ENCODE measurements around the gene CP.
"Not testable (repeated sequence)": the region's sequence is repeated elsewhere in the genome, so short reads cannot be mapped to it uniquely, and the experiment has no call there.

The CP gene

DNA sequence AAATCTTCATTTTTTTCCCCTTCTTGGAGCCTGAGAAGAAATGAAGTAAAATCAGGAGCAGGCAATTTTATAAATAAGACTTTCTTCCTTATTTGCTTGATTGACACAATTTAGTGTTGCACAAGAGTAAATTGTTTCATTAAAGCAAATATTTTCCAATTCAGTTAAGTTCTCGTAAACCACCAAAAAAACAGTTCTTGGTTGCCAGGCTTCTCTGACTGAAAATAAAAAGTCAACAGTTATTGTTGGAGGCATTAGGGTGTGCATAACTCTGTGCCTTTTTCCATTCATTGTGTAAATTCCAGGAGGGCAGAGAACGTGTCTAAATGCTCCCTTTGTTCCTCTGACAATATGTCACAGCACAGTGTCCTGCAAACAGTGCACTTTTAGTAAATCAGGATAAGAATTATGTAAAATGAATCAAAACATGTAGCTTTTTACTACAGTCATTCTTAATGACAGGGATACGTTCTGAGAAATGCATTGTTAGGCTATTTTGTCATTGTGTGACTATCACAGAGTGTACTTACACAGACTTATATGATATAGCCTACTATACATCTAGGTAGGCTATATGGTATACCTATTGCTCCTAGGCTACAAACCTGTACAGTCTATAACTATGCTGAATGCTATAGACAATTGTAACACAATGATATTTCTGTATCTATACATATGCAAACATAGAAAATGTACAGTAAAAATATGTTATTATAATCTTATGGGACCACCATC is at the start of gene CP:
Gene CP, minus strand, starts transcription at position 47 of the 735 bp plus-strand sequence. Its CDS starts 37 bp downstream, at position 10.
- DNase-seq (ENCODE audit: low spot score): no peak

DNA sequence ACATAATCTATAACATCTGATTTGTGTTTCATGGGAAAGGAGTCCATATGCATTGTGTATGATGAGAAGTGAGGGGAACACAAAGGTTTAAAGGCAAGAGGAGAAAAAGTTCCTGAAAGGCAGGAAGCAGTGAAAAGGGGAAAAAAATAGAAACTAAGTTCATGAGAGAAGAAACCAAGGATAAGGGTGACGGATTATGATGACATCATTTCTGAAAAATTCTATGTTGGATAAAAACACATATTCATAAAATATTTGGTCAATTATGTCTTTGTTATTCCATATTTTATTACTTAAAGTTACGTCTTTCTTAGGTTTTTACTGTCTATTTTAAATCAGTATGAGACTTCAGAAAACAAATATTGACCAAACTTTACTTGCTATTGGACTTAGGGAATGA is 48.6 kb upstream of the CP start:
- no peak for DNase-seq (ENCODE audit: low spot score)

DNA sequence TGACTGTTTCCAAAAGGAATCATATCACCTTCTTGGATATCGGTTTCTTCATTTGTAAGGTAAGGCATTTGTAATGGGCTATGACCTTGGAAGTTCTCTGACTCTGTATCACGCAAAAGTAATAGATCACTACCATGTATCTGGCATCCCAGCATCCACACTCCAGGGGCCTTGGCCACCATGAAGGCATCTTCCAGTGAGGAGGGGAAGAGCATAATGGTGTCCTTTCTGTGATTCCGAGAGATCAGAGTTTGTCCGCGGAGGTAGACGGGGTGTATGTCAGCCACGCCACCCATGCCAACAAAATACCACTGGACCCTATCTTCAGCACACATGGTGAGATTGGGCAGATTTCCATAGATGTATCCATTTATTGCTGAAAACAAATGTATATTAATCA is 48.1 kb upstream of the CP start:
- DNase-seq (ENCODE audit: low spot score): no peak

DNA sequence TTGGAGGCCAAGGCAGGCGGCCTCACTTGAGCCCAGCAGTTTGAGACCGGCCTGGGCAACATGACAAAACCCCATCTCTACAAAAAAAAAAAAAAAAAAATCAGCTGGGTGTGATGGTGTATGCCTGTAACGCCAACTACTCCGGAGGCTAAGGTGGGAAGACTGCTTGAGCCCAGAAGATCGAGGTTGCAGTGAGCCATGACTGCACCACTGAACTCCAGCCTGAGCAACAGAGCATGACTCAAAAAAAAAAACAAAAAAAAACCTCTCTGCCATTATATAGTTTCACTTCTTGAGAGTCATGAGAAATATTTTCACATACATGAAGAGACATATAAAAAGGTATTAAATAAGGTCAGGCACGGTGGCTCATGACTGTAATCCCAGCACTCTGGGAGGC is 45.9 kb upstream of the CP start:
- DNase-seq (ENCODE audit: low spot score): no peak

DNA sequence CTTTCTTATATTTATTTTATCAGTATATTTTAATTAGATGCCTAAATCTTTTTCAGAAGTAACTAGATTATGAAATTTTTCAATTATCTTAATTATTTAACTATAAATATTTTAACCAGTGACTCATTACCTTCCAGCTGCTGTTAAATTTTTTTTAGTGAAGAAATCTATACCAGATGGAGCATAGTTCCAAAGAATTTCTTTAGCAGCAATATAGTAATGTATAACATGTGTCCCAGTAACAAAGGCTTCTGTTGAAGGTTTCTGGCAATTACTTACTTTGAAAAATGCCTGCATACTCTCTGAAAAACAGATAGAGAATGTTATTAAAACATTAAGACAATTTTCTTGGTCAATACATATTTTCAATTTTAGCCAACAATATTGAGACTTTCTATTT is 45.1 kb upstream of the CP start:
- no peak for DNase-seq (ENCODE audit: low spot score)

DNA sequence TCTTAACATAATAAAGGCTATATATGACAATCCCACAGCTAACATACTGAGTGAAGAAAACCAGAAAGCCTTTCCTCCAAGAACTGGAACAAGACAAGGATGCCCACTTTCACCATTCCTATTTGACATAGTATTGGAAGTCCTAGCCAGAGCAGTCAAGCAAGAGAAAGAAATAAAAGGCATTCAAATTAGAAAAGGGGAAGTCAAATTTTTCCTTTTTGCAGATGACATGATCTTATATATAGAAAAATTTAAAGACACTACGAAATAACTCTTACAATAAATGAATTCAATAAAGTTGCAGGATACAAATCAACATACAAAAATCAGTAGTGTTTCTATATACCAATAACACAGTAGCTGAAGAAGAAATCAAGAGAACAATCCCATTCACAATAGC is 42.2 kb upstream of the CP start:
- no peak for DNase-seq (ENCODE audit: low spot score)

DNA sequence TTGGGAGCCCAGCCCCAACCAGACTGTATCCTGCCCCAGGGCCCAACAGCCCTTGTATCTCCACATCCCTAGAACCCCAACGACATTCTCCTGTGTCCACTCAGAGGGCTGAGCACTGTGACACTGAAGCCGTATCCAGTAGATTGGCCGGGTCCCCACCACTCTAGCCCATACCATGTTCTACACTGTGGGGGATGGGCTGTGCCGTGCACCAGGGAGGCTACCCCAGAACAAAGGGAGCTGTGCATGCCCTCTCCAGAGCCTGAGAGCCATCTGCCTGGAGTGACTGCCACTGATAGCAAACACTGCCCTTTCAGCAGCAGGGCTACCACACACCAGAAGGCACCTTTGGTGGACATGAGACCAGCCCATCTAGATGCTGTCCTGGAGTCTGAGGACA is 37.1 kb upstream of the CP start:
- no peak for DNase-seq (ENCODE audit: low spot score)

DNA sequence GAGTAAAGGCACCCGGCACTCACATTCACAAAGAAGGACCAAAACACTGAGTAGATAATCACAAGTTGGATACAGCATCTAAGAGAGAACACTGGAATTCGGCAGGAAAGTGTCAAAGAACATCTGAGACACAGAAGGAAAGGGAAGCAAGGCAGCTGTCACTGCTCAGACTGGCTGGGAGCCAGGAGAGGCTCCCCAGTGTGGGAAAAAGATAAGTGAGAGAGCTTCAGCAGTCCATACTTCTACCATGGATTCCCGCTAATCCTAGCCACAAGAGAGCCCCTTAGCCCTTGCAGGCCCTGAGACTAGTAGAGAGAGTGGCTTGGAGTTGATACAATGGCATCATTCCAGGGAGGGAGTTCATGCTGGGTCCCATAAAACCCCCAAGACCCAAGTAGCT is 36.7 kb upstream of the CP start:
- DNase-seq (ENCODE audit: low spot score): no peak

DNA sequence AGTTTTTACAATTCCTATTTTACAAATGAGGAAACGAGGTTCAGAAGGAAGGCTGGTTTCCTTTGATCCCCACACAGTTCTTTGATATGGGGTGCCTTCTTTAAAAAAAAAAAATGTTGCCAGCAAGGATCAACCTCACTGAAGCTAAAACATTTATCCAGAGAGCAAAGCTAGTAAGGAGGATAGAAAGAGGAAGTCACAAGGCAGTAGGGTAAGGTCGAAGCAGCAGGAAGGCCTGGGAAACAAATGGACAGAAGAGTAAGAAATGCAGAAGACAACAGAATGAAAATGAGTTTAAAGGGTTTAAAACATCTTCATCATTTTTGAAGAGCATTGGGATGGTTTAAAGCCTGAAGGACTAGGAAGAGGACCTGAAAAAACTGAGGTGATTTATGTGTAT is 30.6 kb upstream of the CP start:
- DNase-seq (ENCODE audit: low spot score): no peak

DNA sequence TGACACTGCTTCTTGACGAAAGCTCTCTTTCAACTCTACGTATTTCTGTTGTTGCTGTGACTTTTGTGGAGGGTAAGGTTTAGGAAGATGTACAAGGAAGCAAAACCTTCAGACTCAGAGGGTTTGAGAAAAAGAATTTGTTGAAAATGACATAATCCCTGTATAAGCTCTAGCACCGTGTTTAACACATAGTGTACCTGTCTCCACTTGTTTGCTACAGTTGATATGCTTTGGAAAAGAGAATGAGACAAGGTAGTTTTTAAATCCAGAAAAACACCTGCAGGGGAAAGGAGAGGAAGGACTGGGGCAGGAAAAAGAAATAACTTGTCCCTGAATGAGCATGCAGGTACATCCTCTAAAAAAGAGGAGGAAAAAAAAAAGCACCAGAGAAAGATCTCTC is 29.6 kb upstream of the CP start:
- DNase-seq (ENCODE audit: low spot score): no peak

DNA sequence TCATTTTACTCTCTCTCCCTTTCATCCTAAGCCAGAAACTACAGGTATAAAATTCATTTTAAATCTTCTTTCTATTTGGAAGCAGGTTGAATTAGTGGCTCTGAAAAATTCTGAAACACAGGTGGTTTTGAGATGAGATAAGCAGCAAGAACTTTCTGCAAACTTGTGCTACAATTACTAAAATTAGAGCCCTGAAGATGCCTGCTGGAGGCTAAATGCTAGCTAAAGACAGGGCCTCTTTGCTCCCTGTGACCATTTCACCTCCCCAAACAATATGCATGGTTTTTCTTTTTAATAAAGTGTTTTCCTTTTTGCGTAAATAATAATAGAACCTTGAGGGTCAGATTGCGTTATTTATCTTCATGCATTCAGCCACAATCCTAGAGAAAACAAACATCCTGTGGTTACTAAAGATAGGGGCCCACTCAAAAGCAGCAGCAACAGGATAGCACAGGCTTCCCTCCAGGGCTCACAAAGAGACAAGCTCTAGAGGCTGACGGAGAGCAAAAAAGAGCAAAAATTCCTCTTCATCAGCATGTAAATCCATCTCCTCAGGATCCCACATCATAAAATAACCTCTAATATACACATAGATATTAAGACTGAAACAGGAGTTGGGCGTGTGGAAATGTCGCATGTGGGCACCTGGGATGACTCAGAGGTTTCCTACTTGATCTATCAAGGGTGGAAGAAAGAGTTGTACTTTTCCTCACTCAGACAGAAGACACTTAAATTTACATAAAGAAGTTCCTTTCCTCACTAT is 26.5 kb upstream of the CP start:
- no peak for DNase-seq (ENCODE audit: low spot score)

DNA sequence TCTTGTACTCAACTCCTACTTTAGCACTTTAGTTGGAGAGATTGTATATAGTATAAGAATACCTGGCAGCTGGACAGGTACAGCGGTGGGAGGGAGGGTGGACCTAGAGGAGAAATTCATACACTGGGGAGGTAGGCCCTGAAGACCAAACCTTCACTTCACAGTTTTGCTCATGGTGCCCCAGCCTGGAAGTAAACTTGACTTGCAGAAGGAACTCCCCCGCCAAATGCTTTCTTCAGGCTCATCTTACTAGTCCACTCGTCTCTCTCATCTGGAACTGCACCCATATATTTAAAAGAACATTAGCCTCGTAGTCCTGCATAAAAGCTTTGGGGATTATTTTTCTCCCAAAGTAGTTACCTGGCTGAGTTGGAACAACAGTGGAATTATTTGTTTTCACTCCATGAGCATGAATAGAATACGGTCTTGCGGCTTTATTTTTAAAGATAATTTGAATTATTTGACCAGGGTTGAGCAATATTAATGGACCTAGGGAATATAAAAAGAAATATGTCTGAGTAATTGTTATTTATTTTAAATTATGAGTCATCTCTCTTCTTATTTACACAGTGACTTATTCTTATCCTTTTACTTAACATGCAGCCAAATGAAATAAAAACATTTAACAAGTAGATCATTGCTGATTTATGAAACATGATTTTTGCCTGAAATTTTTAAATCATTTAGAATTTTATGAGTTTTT is 25.5 kb upstream of the CP start:
- no peak for DNase-seq (ENCODE audit: low spot score)

DNA sequence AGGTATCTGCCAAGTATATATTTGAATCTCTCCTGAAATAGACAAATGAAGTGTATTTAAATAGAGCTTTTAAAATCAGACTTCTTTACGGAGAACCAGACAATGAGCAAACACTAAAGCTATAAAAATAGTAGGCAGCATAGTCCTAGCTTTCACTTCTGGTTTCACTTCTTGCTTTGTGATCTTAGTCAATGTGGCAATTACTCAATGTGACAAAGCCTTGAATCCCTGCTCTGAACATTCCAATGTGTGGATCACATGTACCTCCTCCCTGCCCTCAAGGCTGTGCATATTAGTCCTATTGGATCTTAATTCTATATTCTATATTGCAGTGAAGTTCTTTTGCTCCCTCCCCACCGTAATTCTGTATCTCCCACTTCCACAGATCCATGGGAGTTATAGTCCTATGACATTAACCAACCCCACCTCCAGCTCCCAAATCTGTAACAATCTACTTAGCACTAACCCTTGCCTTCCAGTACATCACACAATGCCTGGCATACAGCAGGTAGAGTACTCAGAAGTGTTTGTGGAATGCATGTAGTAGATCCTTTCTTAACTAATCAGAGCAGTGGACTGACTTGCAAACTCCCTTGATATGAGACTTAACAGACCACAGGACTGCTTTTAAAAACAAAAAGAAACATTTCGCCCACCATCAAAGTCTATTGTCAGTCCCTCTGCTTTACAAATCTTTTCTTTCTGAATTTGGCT is 24.3 kb upstream of the CP start:
- DNase-seq (ENCODE audit: low spot score): peak; percentile 54

DNA sequence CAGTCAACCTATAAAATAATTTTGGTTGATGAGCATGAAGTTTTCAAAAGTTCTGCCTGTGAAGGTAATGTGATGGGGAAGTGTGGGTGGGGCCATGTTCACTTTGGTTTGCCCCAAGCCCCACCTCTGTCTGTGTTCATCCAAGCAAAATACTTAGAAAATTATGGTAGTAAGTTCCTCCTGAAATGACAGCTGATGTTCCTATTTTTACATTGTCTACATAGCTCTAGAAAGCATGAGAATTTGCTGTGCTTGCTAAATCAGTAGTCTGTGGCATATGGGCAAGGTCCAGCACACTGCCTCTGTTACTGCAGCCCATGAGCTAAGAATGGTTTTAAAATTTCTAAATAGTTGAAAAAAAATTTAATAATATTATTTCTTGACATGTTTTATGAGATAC is 21.9 kb upstream of the CP start:
- DNase-seq (ENCODE audit: low spot score): peak; percentile 69

DNA sequence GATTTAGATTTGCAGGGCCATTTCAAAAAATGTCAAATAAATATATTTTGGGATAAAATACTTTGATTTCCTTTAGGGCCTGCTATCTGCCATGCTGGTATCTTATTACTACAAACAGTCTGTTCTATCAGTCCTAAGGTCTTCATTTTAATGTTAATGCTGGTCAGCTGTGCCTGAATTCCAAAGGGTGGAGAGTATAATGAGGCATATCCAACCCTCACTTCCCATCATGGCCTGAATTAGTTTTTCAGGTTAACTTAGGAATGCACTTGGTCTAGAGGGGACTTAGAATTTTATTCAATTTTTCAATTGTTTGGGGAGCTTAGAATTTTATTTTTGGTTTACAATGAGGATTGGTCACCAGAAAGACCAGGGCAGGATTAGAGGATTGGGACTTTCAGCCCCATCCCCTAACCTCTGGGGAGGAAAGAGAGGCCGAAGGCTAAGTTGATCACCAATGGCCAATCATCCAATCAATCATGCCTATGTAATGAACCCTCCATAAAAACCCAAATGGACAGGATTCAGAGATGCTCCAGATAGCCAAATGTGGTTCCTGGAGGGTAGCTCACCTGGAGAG is 17.8 kb upstream of the CP start:
- DNase-seq (ENCODE audit: low spot score): no peak

DNA sequence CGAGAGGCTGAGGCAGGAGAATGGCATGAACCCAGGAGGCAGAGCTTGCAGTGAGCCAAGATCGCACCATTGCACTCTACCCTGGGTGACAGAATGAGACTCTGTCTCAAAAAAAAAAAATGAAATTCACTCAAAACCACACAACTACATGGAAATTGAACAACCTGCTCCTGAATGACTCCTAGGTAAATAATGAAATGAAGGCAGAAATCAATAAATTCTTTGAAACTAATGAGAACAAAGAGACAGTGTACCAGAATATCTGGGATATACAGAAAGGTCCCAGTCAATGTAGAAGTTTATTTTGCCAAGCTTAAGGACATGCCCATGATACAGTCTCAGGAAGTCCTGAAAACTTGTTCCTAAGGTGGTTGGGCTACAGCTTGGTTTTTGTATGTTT is 16.6 kb upstream of the CP start:
- not testable (repeated sequence) for DNase-seq (ENCODE audit: low spot score)

DNA sequence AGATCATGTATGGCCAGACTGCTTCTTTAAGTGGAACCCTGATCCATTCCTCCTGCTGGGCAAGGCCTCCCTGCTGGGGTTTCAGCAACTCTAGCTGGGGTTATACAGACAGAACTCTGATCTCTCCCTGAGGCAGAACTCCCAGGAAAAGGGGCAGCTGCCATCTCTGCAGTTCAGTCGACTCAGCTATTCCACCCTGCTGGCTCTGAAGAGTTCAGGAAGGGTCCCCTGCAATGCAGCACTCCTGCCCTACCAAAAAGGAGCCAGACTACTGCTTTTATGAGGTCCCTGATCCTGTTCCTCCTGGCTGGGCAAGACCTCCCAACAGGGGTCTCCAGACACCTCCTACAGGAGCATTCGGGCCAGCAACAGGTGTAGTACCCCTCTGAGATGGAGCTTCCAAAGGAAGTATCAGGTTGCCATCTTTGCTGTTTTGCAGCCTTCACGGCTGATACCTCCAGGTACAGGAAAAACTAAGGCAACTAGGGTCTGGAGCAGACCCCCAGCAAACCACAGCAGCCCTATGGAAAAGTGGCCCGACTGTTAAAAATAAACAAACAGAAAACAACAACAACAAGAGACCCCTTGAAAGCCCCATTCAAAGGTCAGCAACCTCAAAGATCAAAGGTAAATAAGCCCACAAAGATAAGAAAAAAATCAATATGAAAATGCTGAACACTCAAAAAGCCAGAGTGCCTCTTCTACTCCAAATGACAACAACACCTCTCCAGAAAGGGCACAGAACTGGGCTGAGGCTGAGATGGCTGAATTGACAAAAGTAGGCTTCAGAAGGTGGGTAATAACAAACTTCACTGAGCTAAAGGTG is 14.2 kb upstream of the CP start:
- no peak for DNase-seq (ENCODE audit: low spot score)

DNA sequence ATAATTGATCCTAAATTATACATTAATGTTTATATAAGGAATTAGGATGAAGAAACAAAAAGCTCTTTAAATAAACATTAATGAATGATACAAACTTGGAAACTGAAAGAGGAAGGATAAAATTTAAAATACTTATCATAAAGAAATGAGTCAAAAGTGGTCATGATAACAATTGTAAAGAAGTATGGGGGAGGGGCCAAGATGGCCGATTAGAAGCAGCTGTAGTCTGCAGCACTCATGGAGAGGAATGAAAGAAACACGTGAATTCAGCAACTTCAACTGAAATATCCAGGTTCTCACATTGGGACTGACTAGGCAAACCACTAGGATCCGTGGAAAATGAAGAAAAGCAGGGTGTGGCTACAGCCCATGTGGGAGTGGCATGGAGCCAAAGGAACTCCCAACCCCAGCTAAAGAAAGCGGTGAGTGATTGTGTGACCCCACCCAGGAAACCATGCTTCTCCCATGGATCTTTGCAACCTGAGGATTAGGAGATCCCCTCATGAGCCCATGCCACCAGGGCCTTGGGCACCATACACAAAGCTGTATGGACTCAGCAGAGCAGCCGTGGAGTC is 13.1 kb upstream of the CP start:
- DNase-seq (ENCODE audit: low spot score): no peak

DNA sequence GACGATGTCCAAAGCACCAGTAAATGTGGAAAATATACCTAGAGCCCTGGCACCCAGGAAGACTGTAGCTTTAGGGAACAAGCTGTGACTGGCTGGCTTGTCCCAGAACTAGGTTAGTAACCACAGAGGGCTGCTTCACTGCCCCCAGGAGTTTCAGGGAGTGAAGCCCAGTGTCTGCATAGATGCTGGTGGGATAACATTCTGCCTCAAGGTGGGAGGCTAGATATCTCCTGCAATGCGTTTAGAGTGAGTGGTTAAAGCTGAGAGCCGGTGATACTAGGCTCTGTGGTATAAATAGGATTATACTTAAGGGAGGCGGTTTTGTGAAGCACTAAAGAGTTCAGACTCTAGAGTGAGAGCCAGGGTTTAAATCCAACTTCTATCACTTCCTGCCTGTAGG is 11.7 kb upstream of the CP start:
- DNase-seq (ENCODE audit: low spot score): no peak

DNA sequence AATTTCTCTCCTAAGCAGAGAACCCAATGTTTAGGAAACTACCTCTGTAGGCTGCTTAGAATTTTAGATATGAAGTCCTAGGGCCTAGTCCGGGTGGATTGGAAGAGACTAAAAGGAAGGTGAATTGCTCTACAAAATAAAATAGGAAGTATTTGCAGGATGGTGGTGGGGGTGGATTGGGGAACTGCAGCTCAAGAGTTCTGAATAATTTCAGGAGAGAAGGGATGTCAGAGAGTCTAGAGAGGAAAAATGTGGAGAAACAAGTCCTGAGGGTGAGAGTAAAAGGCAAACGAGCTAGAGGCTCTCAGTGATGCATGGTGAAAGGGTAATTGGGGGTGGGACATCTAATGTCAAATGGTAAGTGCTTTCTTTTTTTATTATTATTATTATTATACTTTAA is 10.2 kb upstream of the CP start:
- no peak for DNase-seq (ENCODE audit: low spot score)

All from germinal center (tissue), 1 donor.